CD4-positive, alpha-beta T cell treated with Interleukin-4 for 1 hour (primary cell): ENCODE data around the gene COMT.
A peak's percentile ranks its signal among the peaks of the same experiment; 100 is the strongest.
"Not testable (repeated sequence)": the region's sequence is repeated elsewhere in the genome, so short reads cannot be mapped to it uniquely, and the experiment has no call there.

Experiments
- DNase-seq, 2 donors: peaks; one replicate each; pipeline ENCODE4 v3.0.0-alpha.2; 2020 to 2022

COMT gene

GRCh38 chr22:19941365-19942082 lies at the start of gene COMT, which contains the start of gene TXNRD2:
Gene COMT, plus strand, starts transcription at chr22:19941772. Its CDS starts 20,755 bp downstream, at chr22:19962527.
Gene TXNRD2, minus strand, starts transcription at chr22:19941818. Its CDS starts 15 bp downstream, at chr22:19941803.
- peak; percentile 64 to 70 for DNase-seq

- DNase-seq = peak; percentile 21 to 36
These were observed 49.2 kb upstream of the COMT start for GRCh38 chr22:19892257-19892879.

GRCh38 chr22:19892925-19893324 lies 48.6 kb upstream of the COMT start:
- DNase-seq = no peak

- DNase-seq = no peak
These were observed 48.2 kb upstream of the COMT start for GRCh38 chr22:19893363-19893762.

- DNase-seq = no peak
These were observed 46.3 kb upstream of the COMT start for GRCh38 chr22:19895160-19895849.

GRCh38 chr22:19896665-19897355 lies 44.8 kb upstream of the COMT start:
- no peak for DNase-seq

GRCh38 chr22:19897726-19898125 lies 43.8 kb upstream of the COMT start:
- no peak for DNase-seq

- DNase-seq = no peak
These were observed 43.4 kb upstream of the COMT start for GRCh38 chr22:19898145-19898544.

- no peak for DNase-seq
These were observed 42.6 kb upstream of the COMT start for GRCh38 chr22:19898831-19899567.

GRCh38 chr22:19900707-19901436 lies 40.7 kb upstream of the COMT start:
- DNase-seq = no peak

- no peak for DNase-seq
These were observed 39.9 kb upstream of the COMT start for GRCh38 chr22:19901577-19902244.

GRCh38 chr22:19902245-19902715 lies 39.3 kb upstream of the COMT start:
- DNase-seq = no peak

- DNase-seq = no peak
These were observed 38.5 kb upstream of the COMT start for GRCh38 chr22:19903031-19903430.

- no peak for DNase-seq
These were observed 38.1 kb upstream of the COMT start for GRCh38 chr22:19903513-19903912.

GRCh38 chr22:19904174-19904856 lies 37.3 kb upstream of the COMT start:
- no peak for DNase-seq

- no peak for DNase-seq
These were observed 36.6 kb upstream of the COMT start for GRCh38 chr22:19904935-19905334.

- no peak for DNase-seq
These were observed 36.0 kb upstream of the COMT start for GRCh38 chr22:19905347-19906276.

GRCh38 chr22:19906864-19907263 lies 34.7 kb upstream of the COMT start:
- DNase-seq = not testable (repeated sequence)

- DNase-seq = not testable (repeated sequence)
These were observed 33.7 kb upstream of the COMT start for GRCh38 chr22:19907902-19908301.
